GM21619 (cell line): ENCODE results near the gene SRP9.
A peak's percentile ranks its signal among the peaks of the same experiment; 100 is the strongest.
"Not testable (repeated sequence)": the region's sequence is repeated elsewhere in the genome, so short reads cannot be mapped to it uniquely, and the experiment has no call there.

Source experiments
- ATAC-seq: cut with Tn5 transposase; IDR thresholded peaks from one replicate; pipeline ENCODE4 v1.9.1; 2021; ENCODE audit not compliant: unreplicated experiment

The SRP9 gene

GRCh38 chr1:225774281-225775147 is 3.1 kb upstream of the SRP9 start:
- no peak for ATAC-seq

- ATAC-seq: no peak
These were observed 1.3 kb upstream of the SRP9 start for GRCh38 chr1:225776294-225776693.

GRCh38 chr1:225777058-225777582 is 506 bp upstream of the SRP9 start:
- peak; percentile 17 for ATAC-seq

- ATAC-seq: no peak
These were observed 677 bp downstream of the SRP9 start for GRCh38 chr1:225778337-225778669.

- not testable (repeated sequence) for ATAC-seq
These were observed 1.5 kb downstream of the SRP9 start for GRCh38 chr1:225779165-225779564.

- no peak for ATAC-seq
These were observed 2.5 kb downstream of the SRP9 start for GRCh38 chr1:225780134-225780533.

- ATAC-seq: no peak
These were observed 3.0 kb downstream of the SRP9 start for GRCh38 chr1:225780630-225781029.

GRCh38 chr1:225789142-225789541 is 11.5 kb downstream of the SRP9 start:
- ATAC-seq: not testable (repeated sequence)

GRCh38 chr1:225794954-225795353 is 17.3 kb downstream of the SRP9 start:
- ATAC-seq: no peak

GRCh38 chr1:225796097-225796496 is 18.5 kb downstream of the SRP9 start:
- ATAC-seq: not testable (repeated sequence)

GRCh38 chr1:225801146-225801545 is 23.5 kb downstream of the SRP9 start:
- ATAC-seq: not testable (repeated sequence)

- ATAC-seq: no peak
These were observed 28.6 kb downstream of the SRP9 start for GRCh38 chr1:225806249-225806648.

- ATAC-seq: not testable (repeated sequence)
These were observed 29.1 kb downstream of the SRP9 start for GRCh38 chr1:225806736-225807135.

GRCh38 chr1:225808136-225808535 is 30.5 kb downstream of the SRP9 start:
- no peak for ATAC-seq

- peak; percentile 96 for ATAC-seq
These were observed 32.4 kb downstream of the SRP9 start, which contains the start of gene EPHX1 for GRCh38 chr1:225809842-225810578. Gene EPHX1 (plus strand): TSS chr1:225810124. CDS start chr1:225828730, 18,606 bp downstream.

- not testable (repeated sequence) for ATAC-seq
These were observed 33.2 kb downstream of the SRP9 start for GRCh38 chr1:225810579-225811538.

- no peak for ATAC-seq
These were observed 34.2 kb downstream of the SRP9 start for GRCh38 chr1:225811622-225812487.

GRCh38 chr1:225812488-225813213 is 35.0 kb downstream of the SRP9 start:
- ATAC-seq: no peak
